Measurements from ENCODE around the gene MTERF4.

MTERF4 gene

GRCh38 chr2:241080405-241081189 lies 21.5 kb downstream of the MTERF4 start:
- TF ChIP-seq CTCF (conservative IDR thresholded peaks at IDR 0.05; ENCODE audit: low read length) = no peak
- DNase-seq (ENCODE audit: low read depth) = no peak
- no peak overlapping the region for H3K4me3 ChIP-seq (ENCODE audit: low read length)

GRCh38 chr2:241074901-241075540 lies 27.1 kb downstream of the MTERF4 start:
- H3K4me3 ChIP-seq (ENCODE audit: low read length) = no peak overlapping the region
- no peak for DNase-seq (ENCODE audit: low read depth)
- TF ChIP-seq CTCF (conservative IDR thresholded peaks at IDR 0.05; ENCODE audit: low read length) = no peak

GRCh38 chr2:241074065-241074818 lies 27.8 kb downstream of the MTERF4 start:
- no peak for DNase-seq (ENCODE audit: low read depth)
- no peak overlapping the region for H3K4me3 ChIP-seq (ENCODE audit: low read length)
- no peak for TF ChIP-seq CTCF (conservative IDR thresholded peaks at IDR 0.05; ENCODE audit: low read length)

GRCh38 chr2:241073166-241074064 lies 28.7 kb downstream of the MTERF4 start:
- DNase-seq (ENCODE audit: low read depth) = no peak
- TF ChIP-seq CTCF (conservative IDR thresholded peaks at IDR 0.05; ENCODE audit: low read length) = no peak
- H3K4me3 ChIP-seq (ENCODE audit: low read length) = no peak overlapping the region

GRCh38 chr2:241072553-241073165 lies 29.4 kb downstream of the MTERF4 start:
- no peak for DNase-seq (ENCODE audit: low read depth)
- no peak for TF ChIP-seq CTCF (conservative IDR thresholded peaks at IDR 0.05; ENCODE audit: low read length)
- H3K4me3 ChIP-seq (ENCODE audit: low read length) = no peak overlapping the region

- DNase-seq (ENCODE audit: low read depth) = no peak
- H3K4me3 ChIP-seq (ENCODE audit: low read length) = no peak overlapping the region
- no peak for TF ChIP-seq CTCF (conservative IDR thresholded peaks at IDR 0.05; ENCODE audit: low read length)
These were observed 29.9 kb downstream of the MTERF4 start for GRCh38 chr2:241072151-241072550.

All from AG10803 (cell line).